GM19438 (cell line): ENCODE measurements around the gene RAB15.

ENCODE experiments used
- ATAC-seq: cut with Tn5 transposase; IDR thresholded peaks from one replicate; pipeline ENCODE4 v1.9.1; 2021; ENCODE audit warnings: low read depth; ENCODE audit not compliant: unreplicated experiment

The RAB15 gene

GRCh38 chr14:64939817-64940190 is 32.3 kb downstream of the RAB15 start:
- ATAC-seq: no peak

GRCh38 chr14:64938972-64939816 is 32.9 kb downstream of the RAB15 start:
- no peak for ATAC-seq

GRCh38 chr14:64937821-64938193 is 34.3 kb downstream of the RAB15 start:
- no peak for ATAC-seq

DNA sequence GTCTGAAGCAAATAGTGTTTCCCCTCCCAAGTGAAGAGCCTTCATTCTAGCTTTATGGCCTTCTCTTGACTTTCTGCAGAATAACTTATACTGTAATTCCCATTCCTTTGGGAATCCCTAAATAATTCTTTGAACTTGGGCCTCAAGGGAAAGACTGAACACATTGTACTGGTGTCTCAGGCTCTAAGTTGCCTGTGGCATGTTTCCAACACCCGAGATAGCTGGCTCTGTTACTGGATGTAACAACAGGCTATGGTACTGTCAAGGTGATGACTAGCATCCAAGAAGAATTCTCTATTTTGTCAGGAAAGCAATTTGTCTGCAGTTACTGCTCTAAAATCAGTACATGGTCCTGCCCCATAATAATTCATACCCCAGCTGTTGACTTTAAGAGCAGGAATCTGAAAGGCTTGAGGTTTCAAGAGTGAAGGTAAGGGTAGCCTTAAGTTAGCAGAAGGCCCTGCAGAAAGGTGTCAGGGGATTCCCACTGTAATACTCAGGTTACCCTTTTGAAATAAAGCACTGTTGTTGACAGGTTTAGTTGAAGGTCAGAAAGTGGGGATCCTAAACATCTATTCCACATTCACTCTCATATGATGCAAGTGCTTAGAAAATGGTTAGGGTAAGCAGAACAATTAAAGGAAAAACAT is 34.8 kb downstream of the RAB15 start:
- no peak for ATAC-seq

- no peak for ATAC-seq
These were observed 36.6 kb downstream of the RAB15 start for GRCh38 chr14:64935508-64935907.

DNA sequence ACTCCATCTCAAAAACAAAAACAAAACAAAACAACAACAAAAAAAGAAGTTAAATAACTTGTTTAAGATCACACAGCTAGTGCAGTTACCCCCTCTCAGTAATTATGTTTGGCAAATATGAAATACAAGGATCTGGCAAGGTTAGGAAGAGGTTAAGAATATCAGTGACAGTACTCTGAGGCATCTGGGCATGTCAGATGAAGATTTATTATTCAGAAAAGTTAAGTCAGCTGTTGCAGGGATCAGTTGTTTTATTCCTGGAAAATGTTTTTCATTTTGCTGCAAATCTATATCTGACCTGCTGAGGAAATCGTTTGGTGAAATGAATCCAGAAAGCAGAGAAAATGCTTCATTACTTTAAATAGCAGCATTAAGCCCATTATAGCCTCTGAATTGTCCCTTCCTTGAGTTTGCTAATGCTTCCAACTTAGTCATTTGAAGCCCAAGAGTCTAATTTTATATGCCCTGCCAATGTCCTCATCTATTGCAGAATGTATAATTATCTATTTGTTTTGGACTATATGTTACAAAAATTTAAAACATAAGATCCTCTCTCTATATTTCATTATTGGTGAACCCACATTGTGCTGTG is 37.7 kb downstream of the RAB15 start:
- no peak for ATAC-seq

DNA sequence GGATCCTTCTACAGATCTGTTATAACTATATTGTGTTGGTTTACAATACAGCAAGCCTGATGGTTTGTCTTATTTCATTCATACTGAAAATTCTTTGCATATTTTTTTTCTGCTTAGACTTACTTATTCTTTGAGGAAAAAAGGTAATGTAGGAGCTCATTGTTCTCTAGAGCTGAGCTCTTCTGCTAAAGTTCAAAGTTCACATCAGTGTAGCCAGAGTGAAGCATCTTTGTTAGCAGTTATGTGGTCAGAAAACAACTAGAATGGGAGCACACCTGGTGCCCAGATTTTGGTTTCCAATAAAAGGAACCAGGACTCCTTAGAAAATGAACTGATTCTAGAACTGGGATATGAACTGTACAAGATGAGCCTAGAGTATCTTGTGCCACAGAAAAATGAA is 39.9 kb downstream of the RAB15 start:
- no peak for ATAC-seq

DNA sequence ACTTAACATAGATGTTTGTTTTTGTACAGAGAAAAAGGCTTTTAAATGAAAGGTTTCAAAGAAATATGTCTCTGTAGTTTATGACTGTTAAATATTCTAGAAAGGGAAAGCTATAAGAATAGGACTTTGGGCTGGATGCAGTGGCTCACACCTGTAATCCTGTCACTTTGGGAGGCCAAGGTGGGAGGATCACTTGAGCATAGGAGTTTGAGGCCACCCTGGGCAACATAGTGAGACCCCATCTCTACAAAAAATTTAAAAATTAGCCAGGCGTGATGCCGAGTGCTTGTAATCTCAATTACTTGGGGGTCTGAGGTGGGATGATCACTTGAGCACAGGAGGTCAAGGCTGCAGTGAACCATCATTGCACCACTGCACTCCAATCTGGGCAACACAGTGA is 41.0 kb downstream of the RAB15 start:
- ATAC-seq: no peak

DNA sequence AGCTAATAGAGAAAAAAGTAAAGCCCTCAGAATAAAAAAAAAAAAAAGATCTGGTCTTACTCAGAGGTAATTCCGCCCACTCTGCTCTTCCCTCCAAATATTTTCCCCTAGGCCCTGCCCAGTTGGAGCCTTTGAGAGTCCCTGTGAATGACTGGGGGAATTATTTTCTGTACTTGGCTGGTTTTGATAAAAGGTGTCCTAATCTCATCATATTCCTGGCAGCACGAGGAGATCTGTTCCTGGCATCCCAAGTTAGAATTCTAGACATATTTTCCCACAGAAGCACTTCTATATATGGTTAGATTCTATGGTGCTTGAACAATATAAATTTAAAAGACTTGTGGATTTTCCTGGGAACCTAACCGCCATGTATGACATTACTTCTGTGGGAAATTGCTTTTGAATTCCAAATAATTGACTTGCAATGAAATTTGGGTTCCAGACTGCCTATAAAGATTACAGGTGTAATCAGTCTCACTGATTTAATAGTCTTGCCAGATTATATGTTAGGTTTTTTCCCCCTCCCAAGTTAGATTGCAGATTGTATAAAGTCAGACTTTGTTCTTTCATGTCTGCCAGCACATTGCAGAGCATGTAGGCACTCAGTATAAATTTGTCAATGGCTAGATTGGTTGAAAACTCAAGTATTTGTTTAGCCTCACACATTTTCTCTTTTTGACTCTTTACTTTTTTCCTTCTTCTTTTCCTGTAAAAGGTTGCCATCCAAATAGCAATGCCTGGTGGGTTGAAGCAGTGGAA is 41.9 kb downstream of the RAB15 start:
- no peak for ATAC-seq

DNA sequence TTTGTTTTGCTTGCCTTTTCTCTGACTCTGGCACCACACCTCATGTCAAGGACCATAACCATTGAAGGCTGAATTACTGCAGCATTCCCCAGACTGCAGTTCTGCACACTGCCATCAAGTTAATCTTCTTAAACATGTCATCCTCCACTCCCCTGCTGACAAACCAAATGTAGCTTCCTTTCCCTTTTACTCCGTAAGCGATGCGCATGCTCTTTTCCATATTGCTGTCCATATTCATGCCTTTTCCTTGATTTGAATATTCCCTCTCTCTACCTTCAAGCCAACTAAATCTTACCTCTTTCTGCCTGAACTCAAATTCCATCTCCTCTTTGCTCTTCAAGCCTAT is 43.1 kb downstream of the RAB15 start:
- no peak for ATAC-seq

DNA sequence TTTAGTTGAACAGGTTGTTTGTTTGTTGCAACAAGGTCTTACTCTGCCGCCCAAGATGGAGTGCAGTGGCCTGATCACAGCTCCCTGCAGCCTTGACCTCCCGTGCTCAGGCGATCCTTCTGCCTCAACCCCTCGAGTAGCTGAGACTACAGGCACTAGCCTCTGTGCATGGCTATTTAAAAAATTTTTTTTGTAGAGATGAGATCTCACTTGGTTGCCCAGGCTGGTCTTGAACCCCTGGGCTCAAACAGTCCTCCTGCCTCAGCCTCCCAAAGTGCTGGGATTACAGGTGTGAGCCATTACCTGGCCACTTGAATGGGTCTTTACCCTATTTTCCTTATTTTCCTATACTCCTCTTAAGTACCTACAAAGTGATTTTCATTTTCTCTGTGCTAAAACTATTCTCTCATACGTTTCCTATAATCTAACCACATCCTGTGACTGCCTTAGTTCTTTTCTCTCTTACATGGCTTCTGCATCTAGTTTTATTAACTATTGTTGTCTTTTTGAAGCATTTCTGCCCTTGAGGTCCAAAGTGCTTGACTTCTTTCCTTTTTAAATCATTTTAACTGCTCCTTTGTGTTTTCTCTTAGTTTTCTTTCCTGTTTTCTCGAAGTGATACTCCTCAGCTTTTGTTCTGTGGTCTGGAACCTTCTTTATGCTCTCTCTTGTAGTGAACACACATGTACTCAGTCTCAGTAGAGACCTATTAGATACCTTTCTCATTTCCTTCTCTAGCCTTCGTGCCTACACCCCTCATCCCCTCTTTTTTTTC is 43.7 kb downstream of the RAB15 start:
- ATAC-seq: peak; percentile 96

DNA sequence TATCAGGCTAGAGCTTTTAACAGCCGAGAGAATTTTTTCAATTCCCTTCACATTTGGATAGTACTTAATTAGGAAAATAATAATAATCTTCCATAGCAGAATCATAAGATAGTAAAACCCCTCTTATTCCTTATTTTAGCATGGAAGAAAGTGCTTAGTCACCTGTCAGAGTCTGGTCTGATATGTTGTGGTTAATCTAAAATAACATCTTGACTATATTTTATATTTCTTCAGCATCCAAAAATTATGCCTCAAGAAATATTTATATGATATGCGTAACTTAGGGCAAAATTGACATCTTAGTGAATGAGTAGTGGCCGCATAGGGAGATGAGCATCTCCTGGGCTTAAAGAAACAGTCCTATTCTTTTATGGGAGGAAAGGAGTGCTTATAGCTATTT is 45.1 kb downstream of the RAB15 start:
- no peak for ATAC-seq

GRCh38 chr14:64926398-64926995 is 45.6 kb downstream of the RAB15 start:
- no peak for ATAC-seq

- ATAC-seq: no peak
These were observed 49.1 kb downstream of the RAB15 start for GRCh38 chr14:64923015-64923414.

GRCh38 chr14:64920465-64920864 is 51.7 kb downstream of the RAB15 start:
- ATAC-seq: no peak

- no peak for ATAC-seq
These were observed 52.5 kb downstream of the RAB15 start for GRCh38 chr14:64919618-64920017.

DNA sequence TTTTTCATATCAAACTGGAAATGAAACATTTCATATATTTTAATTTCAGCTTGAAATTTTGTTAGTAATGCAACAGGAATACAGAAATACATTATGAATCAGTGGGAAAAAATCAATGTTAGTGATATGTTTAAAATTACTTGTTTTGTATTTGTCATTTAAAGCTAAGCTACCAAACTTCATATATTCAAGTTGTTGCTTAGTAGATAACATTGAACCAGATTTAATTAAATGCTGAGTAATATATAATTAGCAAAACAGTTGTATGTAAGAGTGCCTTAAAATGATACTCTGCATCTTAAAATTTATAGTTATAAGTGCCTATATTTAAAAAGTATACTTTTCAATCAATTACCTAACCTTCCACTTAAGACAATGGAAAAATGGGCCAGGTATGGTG is 52.9 kb downstream of the RAB15 start:
- ATAC-seq: no peak

DNA sequence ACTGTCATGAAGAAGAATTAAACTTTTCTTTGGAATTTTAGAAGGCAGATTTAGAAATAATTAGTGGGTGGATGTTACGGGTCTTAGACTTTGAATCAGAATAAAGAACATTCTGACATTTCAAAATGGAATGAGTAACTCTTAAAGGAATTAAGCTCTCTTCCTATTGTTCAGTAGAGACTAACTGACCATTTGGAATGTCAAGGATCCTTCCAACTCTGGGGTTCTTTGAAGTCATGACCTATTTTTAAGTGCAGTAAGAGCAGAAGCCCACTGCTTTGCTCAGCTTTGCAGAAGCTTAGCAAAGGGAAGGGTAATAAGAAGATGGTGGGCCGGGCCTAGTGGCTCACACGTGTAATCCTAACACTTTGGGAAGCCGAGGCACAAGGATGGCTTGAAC is 53.9 kb downstream of the RAB15 start:
- no peak for ATAC-seq

DNA sequence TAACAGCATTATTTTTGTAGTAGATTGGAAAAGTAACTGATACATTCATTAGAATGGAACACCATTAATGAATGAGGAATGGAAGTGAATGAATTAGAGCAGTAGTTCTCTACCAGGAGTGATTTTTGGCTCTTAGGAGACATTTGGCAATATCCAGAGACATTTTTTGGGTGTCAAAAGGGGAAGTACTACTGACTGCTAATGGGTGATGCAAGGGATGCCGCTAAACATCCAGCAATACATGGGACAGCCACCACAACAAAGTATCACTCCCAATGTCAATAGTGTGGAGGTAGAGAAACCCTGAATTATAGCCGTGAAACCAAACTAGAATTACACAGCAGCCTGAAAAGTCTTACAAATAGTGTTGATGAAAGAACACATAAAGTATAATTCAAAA is 56.3 kb downstream of the RAB15 start:
- no peak for ATAC-seq

GRCh38 chr14:64915029-64915424 is 57.1 kb downstream of the RAB15 start:
- no peak for ATAC-seq
